Measurements from ENCODE around the gene PXDC1.

- TF ChIP-seq, protein P1, sequence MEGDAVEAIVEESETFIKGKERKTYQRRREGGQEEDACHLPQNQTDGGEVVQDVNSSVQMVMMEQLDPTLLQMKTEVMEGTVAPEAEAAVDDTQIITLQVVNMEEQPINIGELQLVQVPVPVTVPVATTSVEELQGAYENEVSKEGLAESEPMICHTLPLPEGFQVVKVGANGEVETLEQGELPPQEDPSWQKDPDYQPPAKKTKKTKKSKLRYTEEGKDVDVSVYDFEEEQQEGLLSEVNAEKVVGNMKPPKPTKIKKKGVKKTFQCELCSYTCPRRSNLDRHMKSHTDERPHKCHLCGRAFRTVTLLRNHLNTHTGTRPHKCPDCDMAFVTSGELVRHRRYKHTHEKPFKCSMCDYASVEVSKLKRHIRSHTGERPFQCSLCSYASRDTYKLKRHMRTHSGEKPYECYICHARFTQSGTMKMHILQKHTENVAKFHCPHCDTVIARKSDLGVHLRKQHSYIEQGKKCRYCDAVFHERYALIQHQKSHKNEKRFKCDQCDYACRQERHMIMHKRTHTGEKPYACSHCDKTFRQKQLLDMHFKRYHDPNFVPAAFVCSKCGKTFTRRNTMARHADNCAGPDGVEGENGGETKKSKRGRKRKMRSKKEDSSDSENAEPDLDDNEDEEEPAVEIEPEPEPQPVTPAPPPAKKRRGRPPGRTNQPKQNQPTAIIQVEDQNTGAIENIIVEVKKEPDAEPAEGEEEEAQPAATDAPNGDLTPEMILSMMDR (conservative IDR thresholded peaks at IDR 0.05; ENCODE audit: low read length), result no peak
- TF ChIP-seq EZH2phosphoT487 (IDR thresholded peaks at IDR 0.05; ENCODE audit: borderline replicate concordance), result no peak
Observed at GRCh38 chr6:3779574-3779849, 28.0 kb upstream of the PXDC1 start.

Data from Loucy (cell line).